ENCODE data around the gene BFSP1.

GRCh38 chr20:17473659-17474058, 57.5 kb downstream of the BFSP1 start:
- TF ChIP-seq CTCF (IDR thresholded peaks at IDR 0.05) (no peak), POLR2A (IDR thresholded peaks at IDR 0.05) (no peak)
